Activated CD8-positive, alpha-beta T cell treated with anti-CD3 and anti-CD28 coated beads, Interleukin-2, amount 10 ng/mL, durations not matched to agents 7 days and 5 days (primary cell): ENCODE measurements around the gene FHOD1. TPM values are rescaled to one million over a fixed set of nuclear protein-coding genes. Genes with fewer than 3 reads are reported as not detected.

Source experiments
- ATAC-seq: fragments of 150-1000 bp; cut with Tn5 transposase; one replicate; pipeline ENCODE4 v1.10.0; 2021; ENCODE audit warnings: moderate library complexity
- CTCF ChIA-PET: fragments of 350-600 bp; sonication (Branson Sonifier 250); formaldehyde crosslinking; loops from one replicate; lab custom pipeline; 2021; ENCODE audit warnings: antibody characterized with exemption; lab: Charles Lee
- POLR2A ChIA-PET: fragments of 350-600 bp; sonication (Branson Sonifier 250); formaldehyde crosslinking; loops from one replicate; lab custom pipeline; 2021; ENCODE audit warnings: antibody characterized with exemption; lab: Charles Lee
- DNase-seq: peaks from one replicate; pipeline ENCODE4 v3.0.0-alpha.2; 2020
- H3K27ac Mint-ChIP-seq: one replicate; pipeline ENCODE4 v1.8.0; 2021; ENCODE audit warnings: mild to moderate bottlenecking, mixed read lengths
- H3K27me3 Mint-ChIP-seq: one replicate; pipeline ENCODE4 v1.8.0; 2021; ENCODE audit warnings: low read depth, mixed read lengths
- H3K36me3 Mint-ChIP-seq: one replicate; pipeline ENCODE4 v1.8.0; 2021; ENCODE audit warnings: low read depth, mixed read lengths
- H3K4me1 Mint-ChIP-seq: one replicate; pipeline ENCODE4 v1.8.0; 2021; ENCODE audit warnings: low read depth, mixed read lengths
- H3K4me3 Mint-ChIP-seq: one replicate; pipeline ENCODE4 v1.8.0; 2021; ENCODE audit warnings: mild to moderate bottlenecking, mixed read lengths
- H3K9me3 Mint-ChIP-seq: one replicate; pipeline ENCODE4 v1.8.0; 2022; ENCODE audit warnings: mixed read lengths; ENCODE audit not compliant: insufficient read depth
- total RNA-seq, 2 experiments: library from RNA; stranded (reverse); gene quantifications; one replicate each; pipeline ENCODE4 v1.2.3, GENCODE V29; 2021

FHOD1 gene
- total RNA-seq, 2 experiments from 2014 or later, result 93.4 to 101 TPM

- H3K4me3 Mint-ChIP-seq, result no peak overlapping the region
- POLR2A ChIA-PET, result no interaction called here
- H3K36me3 Mint-ChIP-seq, result no peaks in the 10 kb centered on the region
- no peaks in the 10 kb centered on the region for H3K27me3 Mint-ChIP-seq
- ATAC-seq, result no peak
- no peaks in the 10 kb centered on the region for H3K4me1 Mint-ChIP-seq
- no peaks in the 10 kb centered on the region for H3K9me3 Mint-ChIP-seq
- DNase-seq, result no peak
- CTCF ChIA-PET, result interaction anchor here (0.8 to 1.0 kb wide), 2 partner anchors 9 to 20 kb away, joined by 3 read pairs; partner anchors contain the start of gene SLC9A5
- no peak overlapping the region for H3K27ac Mint-ChIP-seq
Measured at GRCh38 chr16:67258161-67258835, 11.0 kb upstream of the FHOD1 start.

- Mint-ChIP-seq H3K27me3 (no peaks in the 10 kb centered on the region), H3K27ac (no peak overlapping the region), H3K4me3 (no peak overlapping the region), H3K36me3 (no peaks in the 10 kb centered on the region), H3K9me3 (no peaks in the 10 kb centered on the region), H3K4me1 (no peaks in the 10 kb centered on the region)
- ChIA-PET POLR2A (no interaction called here), CTCF (interaction anchor here (1.0 kb wide), 1 partner anchor 21 kb away, joined by 3 read pairs; no protein-coding TSS in a partner anchor)
- DNase-seq, result no peak
- no peak for ATAC-seq
Measured at GRCh38 chr16:67257486-67258160, 10.3 kb upstream of the FHOD1 start.

- Mint-ChIP-seq H3K9me3 (no peaks in the 10 kb centered on the region), H3K4me1 (no peaks in the 10 kb centered on the region), H3K27me3 (no peaks in the 10 kb centered on the region), H3K36me3 (no peaks in the 10 kb centered on the region), H3K4me3 (no peak overlapping the region), H3K27ac (no peak overlapping the region)
- ATAC-seq, result no peak
- POLR2A ChIA-PET, result no interaction called here
- CTCF ChIA-PET, result no interaction called here
- no peak for DNase-seq
Measured at GRCh38 chr16:67256701-67257230, 9.5 kb upstream of the FHOD1 start.

- Mint-ChIP-seq H3K4me3 (no peak overlapping the region), H3K27ac (no peak overlapping the region), H3K27me3 (no peaks in the 10 kb centered on the region), H3K9me3 (no peaks in the 10 kb centered on the region), H3K4me1 (no peaks in the 10 kb centered on the region), H3K36me3 (no peaks in the 10 kb centered on the region)
- ChIA-PET POLR2A (no interaction called here), CTCF (no interaction called here)
- no peak for ATAC-seq
- no peak for DNase-seq
Measured at GRCh38 chr16:67255553-67256221, 8.4 kb upstream of the FHOD1 start.

GRCh38 chr16:67254801-67255552, 7.7 kb upstream of the FHOD1 start:
- ChIA-PET POLR2A (no interaction called here), CTCF (no interaction called here)
- Mint-ChIP-seq H3K36me3 (no peaks in the 10 kb centered on the region), H3K4me1 (peaks cover 4% of the 10 kb centered on the region), H3K27ac (no peak overlapping the region), H3K9me3 (no peaks in the 10 kb centered on the region), H3K27me3 (peaks cover 4% of the 10 kb centered on the region), H3K4me3 (no peak overlapping the region)
- DNase-seq, result no peak
- no peak for ATAC-seq

- no peak for ATAC-seq
- POLR2A ChIA-PET, result no interaction called here
Measured at GRCh38 chr16:67252609-67253497, 5.6 kb upstream of the FHOD1 start.

GRCh38 chr16:67250045-67250327, 2.7 kb upstream of the FHOD1 start:
- no peak for ATAC-seq
- H3K9me3 Mint-ChIP-seq, result no peaks in the 10 kb centered on the region
- ChIA-PET POLR2A (interaction anchor here (0.9 kb wide), 2 partner anchors 23 to 29 kb away, joined by 3 to 5 read pairs; partner anchors contain the start of genes PLEKHG4 and TMEM208), CTCF (interaction anchor here (1.9 kb wide), 1 partner anchor 11 kb away, joined by 7 read pairs; no protein-coding TSS in a partner anchor)
- H3K4me3 Mint-ChIP-seq, result peak overlapping the region; percentile 71
- H3K27me3 Mint-ChIP-seq, result peaks cover 9% of the 10 kb centered on the region
- peaks cover 3% of the 10 kb centered on the region for H3K36me3 Mint-ChIP-seq
- H3K4me1 Mint-ChIP-seq, result peaks cover 35% of the 10 kb centered on the region
- no peak for DNase-seq
- H3K27ac Mint-ChIP-seq, result peak overlapping the region; percentile 19

More at GRCh38 chr16:67252609-67253497, 5.6 kb upstream of the FHOD1 start:
- H3K4me3 Mint-ChIP-seq, result no peak overlapping the region
- H3K36me3 Mint-ChIP-seq, result no peaks in the 10 kb centered on the region
- no peak overlapping the region for H3K27ac Mint-ChIP-seq
- H3K9me3 Mint-ChIP-seq, result no peaks in the 10 kb centered on the region
- H3K4me1 Mint-ChIP-seq, result peaks cover 21% of the 10 kb centered on the region
- CTCF ChIA-PET, result interaction anchor here (1.7 kb wide), 1 partner anchor 147 kb away, joined by 4 read pairs; no protein-coding TSS in a partner anchor
- peaks cover 9% of the 10 kb centered on the region for H3K27me3 Mint-ChIP-seq
- no peak for DNase-seq

GRCh38 chr16:67249178-67250044, 2.1 kb upstream of the FHOD1 start:
- DNase-seq, result no peak
- ChIA-PET POLR2A (interaction anchor here (0.9 to 5.9 kb wide), 3 partner anchors 22 to 30 kb away, joined by 3 to 70 read pairs (median 5); partner anchors contain the start of genes PLEKHG4 and TMEM208), CTCF (interaction anchor here (0.7 to 7.3 kb wide), 6 partner anchors 9 to 272 kb away, joined by 3 to 64 read pairs (median 5); partner anchors contain the start of gene TMEM208)
- Mint-ChIP-seq H3K9me3 (no peaks in the 10 kb centered on the region), H3K27me3 (peaks cover 9% of the 10 kb centered on the region), H3K27ac (peak overlapping the region; percentile 66), H3K36me3 (peaks cover 5% of the 10 kb centered on the region), H3K4me1 (peaks cover 41% of the 10 kb centered on the region), H3K4me3 (peak overlapping the region; percentile 71)
- no peak for ATAC-seq

- H3K4me3 Mint-ChIP-seq, result peak within 1 kb of the TSS; percentile 88
- CTCF ChIA-PET, result interaction anchor here (0.7 to 7.3 kb wide), 10 partner anchors 10 to 272 kb away, joined by 3 to 64 read pairs (median 4); partner anchors contain the start of genes EXOC3L1, FBXL8, TMEM208 and TRADD
- ATAC-seq (peak; percentile 6), DNase-seq (peak; percentile 44)
- peaks cover 9% of the 10 kb centered on the region for H3K27me3 Mint-ChIP-seq
- H3K9me3 Mint-ChIP-seq, result no peaks in the 10 kb centered on the region
- POLR2A ChIA-PET, result interaction anchor here (0.8 to 5.9 kb wide), 5 partner anchors 13 to 65 kb away, joined by 3 to 70 read pairs (median 4); partner anchors contain the start of genes MATCAP1 and TMEM208
- H3K27ac Mint-ChIP-seq, result peak within 1 kb of the TSS; percentile 90
- peaks cover 6% of the 10 kb centered on the region for H3K36me3 Mint-ChIP-seq
- peaks cover 49% of the 10 kb centered on the region for H3K4me1 Mint-ChIP-seq
Measured at GRCh38 chr16:67248401-67249177, 1.3 kb upstream of the FHOD1 start, which contains the start of gene SLC9A5. SLC9A5 (plus strand) TSS chr16:67248979; CDS start chr16:67249015, 36 bp downstream.
